WTC11 (cell line): ENCODE measurements around the gene ELF3. TPM values are rescaled to one million over a fixed set of nuclear protein-coding genes. Genes with fewer than 3 reads are reported as not detected.

Source experiments
- ATAC-seq: fragments of 200-7000 bp; cut with Tn5 transposase; 2 replicates; pipeline ENCODE4 v1.10.0; 2021; ENCODE audit warnings: mild to moderate bottlenecking, moderate library complexity
- CTCF ChIA-PET: fragments of 300-600 bp; sonication (Branson Sonifier 250); formaldehyde crosslinking; loops from one replicate; lab custom pipeline; 2021; ENCODE audit warnings: antibody characterized with exemption; lab: Charles Lee
- POLR2A ChIA-PET: fragments of 350-600 bp; sonication (Branson Sonifier 250); formaldehyde crosslinking; loops from one replicate; lab custom pipeline; 2021; ENCODE audit warnings: antibody characterized with exemption; lab: Charles Lee
- DNase-seq: peaks from one replicate; pipeline ENCODE4 v3.0.0; 2021; ENCODE audit warnings: low spot score
- H3K27ac Mint-ChIP-seq: 2 replicates; pipeline ENCODE4 v1.8.0; 2021; ENCODE audit warnings: mixed read lengths
- H3K27me3 Mint-ChIP-seq: 2 replicates; pipeline ENCODE4 v1.8.0; 2021; ENCODE audit warnings: low read depth, mild to moderate bottlenecking, moderate library complexity, mixed read lengths
- H3K36me3 Mint-ChIP-seq: 2 replicates; pipeline ENCODE4 v1.8.0; 2021; ENCODE audit warnings: mixed read lengths
- H3K4me1 Mint-ChIP-seq: 2 replicates; pipeline ENCODE4 v1.8.0; 2022; ENCODE audit warnings: mixed read lengths
- H3K4me3 Mint-ChIP-seq: 2 replicates; pipeline ENCODE4 v1.8.0; 2021; ENCODE audit warnings: mild to moderate bottlenecking, moderate library complexity, mixed read lengths
- H3K9me3 Mint-ChIP-seq: 2 replicates; pipeline ENCODE4 v1.8.0; 2021; ENCODE audit warnings: mixed read lengths
- ARID4B ChIP-seq: sonication (generic); formaldehyde crosslinking; IDR thresholded peaks from 2 replicates; pipeline ENCODE4 v1.8.0; 2023; ENCODE audit warnings: missing genetic modification reagents, mild to moderate bottlenecking, borderline replicate concordance
- CTCF ChIP-seq: fragments of 200-600 bp; IDR thresholded peaks from 2 replicates; pipeline ENCODE4 v1.8.0; 2022; ENCODE audit warnings: antibody characterized with exemption
- EMX1 ChIP-seq: fragments of 250-450 bp; sonication (Bioruptor Pico); IDR thresholded peaks from 2 replicates; pipeline ENCODE4 v1.8.0; 2021; ENCODE audit warnings: mild to moderate bottlenecking
- ESRRA ChIP-seq: sonication (generic); formaldehyde crosslinking; IDR thresholded peaks from 2 replicates; pipeline ENCODE4 v1.8.1; 2022; ENCODE audit warnings: mild to moderate bottlenecking, missing genetic modification reagents, borderline replicate concordance
- FOXP4 ChIP-seq: sonication (generic); formaldehyde crosslinking; IDR thresholded peaks from 2 replicates; pipeline ENCODE4 v1.8.0; 2022; ENCODE audit warnings: mild to moderate bottlenecking, missing genetic modification reagents
- KAT7 ChIP-seq: sonication (generic); formaldehyde crosslinking; IDR thresholded peaks from 2 replicates; pipeline ENCODE4 v1.8.1; 2023; ENCODE audit warnings: missing genetic modification reagents, mild to moderate bottlenecking, borderline replicate concordance
- MXD4 ChIP-seq: fragments of 250-450 bp; sonication (Bioruptor Pico); IDR thresholded peaks from 2 replicates; pipeline ENCODE4 v1.8.0; 2021; ENCODE audit warnings: mild to moderate bottlenecking, moderate library complexity, borderline replicate concordance
- MYBL2 ChIP-seq: sonication (generic); formaldehyde crosslinking; IDR thresholded peaks from 2 replicates; pipeline ENCODE4 v1.8.1; 2023; ENCODE audit warnings: mild to moderate bottlenecking, moderate library complexity, missing genetic modification reagents
- RELA ChIP-seq: sonication (generic); formaldehyde crosslinking; IDR thresholded peaks from 2 replicates; pipeline ENCODE4 v1.8.1; 2022; ENCODE audit warnings: missing genetic modification reagents, mild to moderate bottlenecking, borderline replicate concordance
- RORB ChIP-seq: fragments of 250-450 bp; sonication (Bioruptor Pico); IDR thresholded peaks from 2 replicates; pipeline ENCODE4 v1.9.0; 2021; ENCODE audit warnings: mild to moderate bottlenecking
- ZNF121 ChIP-seq: sonication (generic); formaldehyde crosslinking; IDR thresholded peaks from 2 replicates; pipeline ENCODE4 v1.8.0; 2023; ENCODE audit warnings: missing genetic modification reagents
- ZNF138 ChIP-seq: sonication (generic); formaldehyde crosslinking; conservative IDR thresholded peaks from 2 replicates; pipeline ENCODE4 v1.8.1; 2022; ENCODE audit warnings: mild to moderate bottlenecking, moderate library complexity, missing genetic modification reagents
- ZNF396 ChIP-seq: fragments of 250-450 bp; sonication (Bioruptor Pico); IDR thresholded peaks from 2 replicates; pipeline ENCODE4 v1.8.0; 2021; ENCODE audit warnings: mild to moderate bottlenecking, moderate library complexity, borderline replicate concordance
- ZNF425 ChIP-seq: fragments of 250-450 bp; sonication (Bioruptor Pico); conservative IDR thresholded peaks from 2 replicates; pipeline ENCODE4 v1.9.0; 2021; ENCODE audit warnings: mild to moderate bottlenecking
- total RNA-seq: library from RNA; stranded (reverse); gene quantifications from 3 replicates; pipeline ENCODE4 v1.2.3, GENCODE V29; 2021
- TF ChIP-seq, protein P1 (sequence below): sonication (generic); formaldehyde crosslinking; IDR thresholded peaks from 2 replicates; pipeline ENCODE4 v1.8.1; 2023; ENCODE audit warnings: mild to moderate bottlenecking, missing genetic modification reagents, moderate library complexity
- TF ChIP-seq, protein P2 (sequence below): sonication (generic); formaldehyde crosslinking; IDR thresholded peaks from 2 replicates; pipeline ENCODE4 v1.8.0; 2022; ENCODE audit warnings: mild to moderate bottlenecking, missing genetic modification reagents

ELF3 gene
- total RNA-seq, 1 experiment from 2014 or later: 15.0 TPM

- ChIA-PET POLR2A (interaction anchor here (0.6 kb wide), 1 partner anchor 30 kb away, joined by 5 read pairs; no protein-coding TSS in a partner anchor), CTCF (interaction anchor here (1.5 kb wide), 1 partner anchor 150 kb away, joined by 4 read pairs; no protein-coding TSS in a partner anchor)
- Mint-ChIP-seq H3K27me3 (no peaks in the 10 kb centered on the region; the same call in 1 of the 2 replicates), H3K9me3 (peaks cover 5% of the 10 kb centered on the region; the same call in 1 of the 2 replicates), H3K4me3 (no peak overlapping the region), H3K36me3 (no peaks in the 10 kb centered on the region), H3K27ac (no peak overlapping the region), H3K4me1 (no peaks in the 10 kb centered on the region)
- ATAC-seq: no peak
- TF ChIP-seq RORB (CRISPR knock-in tag) (no peak), RELA (no peak), EMX1 (CRISPR knock-in tag) (no peak), ARID4B (no peak), ZNF396 (CRISPR knock-in tag) (no peak), FOXP4 (CRISPR knock-in tag) (no peak), ZNF121 (no peak), MXD4 (CRISPR knock-in tag) (no peak), ESRRA (CRISPR knock-in tag) (no peak), ZNF138 (CRISPR knock-in tag) (no peak), ZNF425 (CRISPR knock-in tag) (no peak), KAT7 (no peak), CTCF (no peak), MYBL2 (CRISPR knock-in tag) (no peak)
- TF ChIP-seq, protein P1, sequence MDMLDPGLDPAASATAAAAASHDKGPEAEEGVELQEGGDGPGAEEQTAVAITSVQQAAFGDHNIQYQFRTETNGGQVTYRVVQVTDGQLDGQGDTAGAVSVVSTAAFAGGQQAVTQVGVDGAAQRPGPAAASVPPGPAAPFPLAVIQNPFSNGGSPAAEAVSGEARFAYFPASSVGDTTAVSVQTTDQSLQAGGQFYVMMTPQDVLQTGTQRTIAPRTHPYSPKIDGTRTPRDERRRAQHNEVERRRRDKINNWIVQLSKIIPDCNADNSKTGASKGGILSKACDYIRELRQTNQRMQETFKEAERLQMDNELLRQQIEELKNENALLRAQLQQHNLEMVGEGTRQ: no peak
- TF ChIP-seq, protein P2, sequence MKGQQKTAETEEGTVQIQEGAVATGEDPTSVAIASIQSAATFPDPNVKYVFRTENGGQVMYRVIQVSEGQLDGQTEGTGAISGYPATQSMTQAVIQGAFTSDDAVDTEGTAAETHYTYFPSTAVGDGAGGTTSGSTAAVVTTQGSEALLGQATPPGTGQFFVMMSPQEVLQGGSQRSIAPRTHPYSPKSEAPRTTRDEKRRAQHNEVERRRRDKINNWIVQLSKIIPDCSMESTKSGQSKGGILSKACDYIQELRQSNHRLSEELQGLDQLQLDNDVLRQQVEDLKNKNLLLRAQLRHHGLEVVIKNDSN (CRISPR knock-in tag): no peak
- no peak for DNase-seq
Observed at GRCh38 chr1:202045705-202046104, 35.3 kb downstream of the ELF3 start.
